ENCODE results near the gene OGFOD1.

Gene OGFOD1

GRCh38 chr16:56451753-56452689, 667 bp downstream of the OGFOD1 start:
- TF ChIP-seq CTCF (IDR thresholded peaks at IDR 0.05), result no peak
- peak overlapping the region; percentile 95 for H2AFZ ChIP-seq
- no peaks in the 10 kb centered on the region for H3K27me3 ChIP-seq (ENCODE audit: control insufficient read depth, insufficient read depth, low read length)
- H3K9ac ChIP-seq, result peak overlapping the region; percentile 91
- H3K36me3 ChIP-seq (ENCODE audit: control insufficient read depth, insufficient read depth, low read length), result no peaks in the 10 kb centered on the region
- H3K27ac ChIP-seq, result peak overlapping the region; percentile 82
- H3K4me1 ChIP-seq, result peaks cover 9% of the 10 kb centered on the region
- H3K79me2 ChIP-seq, result peaks cover 32% of the 10 kb centered on the region
- peak overlapping the region; percentile 79 for H3K4me3 ChIP-seq (ENCODE audit: low read depth, low read length)
- H3K4me2 ChIP-seq (ENCODE audit: low read length), result peak overlapping the region; percentile 83
- no peaks in the 10 kb centered on the region for H3K9me3 ChIP-seq (ENCODE audit: control insufficient read depth, low read length)

- no peak overlapping the region for H3K9ac ChIP-seq
- no peak overlapping the region for H3K4me2 ChIP-seq (ENCODE audit: low read length)
- no peak overlapping the region for H3K4me3 ChIP-seq (ENCODE audit: low read depth, low read length)
- no peak for TF ChIP-seq CTCF (IDR thresholded peaks at IDR 0.05)
- H3K4me1 ChIP-seq, result peaks cover 3% of the 10 kb centered on the region
- no peaks in the 10 kb centered on the region for H3K36me3 ChIP-seq (ENCODE audit: control insufficient read depth, insufficient read depth, low read length)
- no peaks in the 10 kb centered on the region for H3K9me3 ChIP-seq (ENCODE audit: control insufficient read depth, low read length)
- H2AFZ ChIP-seq, result no peak overlapping the region
- no peaks in the 10 kb centered on the region for H3K27me3 ChIP-seq (ENCODE audit: control insufficient read depth, insufficient read depth, low read length)
- no peak overlapping the region for H3K27ac ChIP-seq
- H3K79me2 ChIP-seq, result peaks cover 7% of the 10 kb centered on the region
These were observed 6.6 kb downstream of the OGFOD1 start for GRCh38 chr16:56457927-56458470.

GRCh38 chr16:56460101-56460500, 8.7 kb downstream of the OGFOD1 start:
- H3K9me3 ChIP-seq (ENCODE audit: control insufficient read depth, low read length), result no peaks in the 10 kb centered on the region
- no peak overlapping the region for H3K4me3 ChIP-seq (ENCODE audit: low read depth, low read length)
- no peak overlapping the region for H2AFZ ChIP-seq
- TF ChIP-seq CTCF (IDR thresholded peaks at IDR 0.05), result no peak
- no peak overlapping the region for H3K27ac ChIP-seq
- H3K9ac ChIP-seq, result no peak overlapping the region
- H3K79me2 ChIP-seq, result peaks cover 4% of the 10 kb centered on the region
- no peaks in the 10 kb centered on the region for H3K36me3 ChIP-seq (ENCODE audit: control insufficient read depth, insufficient read depth, low read length)
- no peaks in the 10 kb centered on the region for H3K27me3 ChIP-seq (ENCODE audit: control insufficient read depth, insufficient read depth, low read length)
- H3K4me1 ChIP-seq, result peaks cover 3% of the 10 kb centered on the region
- H3K4me2 ChIP-seq (ENCODE audit: low read length), result no peak overlapping the region

GRCh38 chr16:56462064-56462796, 10.9 kb downstream of the OGFOD1 start:
- no peaks in the 10 kb centered on the region for H3K27me3 ChIP-seq (ENCODE audit: control insufficient read depth, insufficient read depth, low read length)
- H3K9ac ChIP-seq, result no peak overlapping the region
- no peak overlapping the region for H2AFZ ChIP-seq
- H3K27ac ChIP-seq, result no peak overlapping the region
- H3K4me2 ChIP-seq (ENCODE audit: low read length), result no peak overlapping the region
- H3K4me1 ChIP-seq, result peaks cover 3% of the 10 kb centered on the region
- TF ChIP-seq CTCF (IDR thresholded peaks at IDR 0.05), result no peak
- H3K9me3 ChIP-seq (ENCODE audit: control insufficient read depth, low read length), result no peaks in the 10 kb centered on the region
- H3K4me3 ChIP-seq (ENCODE audit: low read depth, low read length), result no peak overlapping the region
- H3K36me3 ChIP-seq (ENCODE audit: control insufficient read depth, insufficient read depth, low read length), result no peaks in the 10 kb centered on the region
- H3K79me2 ChIP-seq, result peaks cover 4% of the 10 kb centered on the region

All from parathyroid adenoma (tissue), 2 donors.